Endothelial cell (in vitro differentiated cells): Measurements from ENCODE around the gene CHAF1A. TPM values are rescaled to one million over a fixed set of nuclear protein-coding genes. Genes with fewer than 3 reads are reported as not detected.
A peak's percentile ranks its signal among the peaks of the same experiment; 100 is the strongest.

Experiments used
- DNase-seq: peaks from one replicate; pipeline ENCODE4 v3.0.0; 2021; ENCODE audit warnings: low spot score
- H3K27ac Mint-ChIP-seq: one replicate; pipeline ENCODE4 v1.8.0; 2021; ENCODE audit warnings: mixed read lengths, inconsistent platforms; ENCODE audit not compliant: unreplicated experiment
- H3K27me3 Mint-ChIP-seq: one replicate; pipeline ENCODE4 v1.8.0; 2021; ENCODE audit warnings: mild to moderate bottlenecking, moderate library complexity, mixed read lengths, inconsistent platforms; ENCODE audit not compliant: unreplicated experiment
- H3K36me3 Mint-ChIP-seq: one replicate; pipeline ENCODE4 v1.8.0; 2021; ENCODE audit warnings: mild to moderate bottlenecking, low read depth, mixed read lengths, inconsistent platforms; ENCODE audit not compliant: unreplicated experiment
- H3K4me1 Mint-ChIP-seq: one replicate; pipeline ENCODE4 v1.8.0; 2021; ENCODE audit warnings: mild to moderate bottlenecking, mixed read lengths, inconsistent platforms; ENCODE audit not compliant: unreplicated experiment
- H3K4me3 Mint-ChIP-seq: one replicate; pipeline ENCODE4 v1.8.0; 2021; ENCODE audit warnings: mild to moderate bottlenecking, mixed read lengths, inconsistent platforms; ENCODE audit not compliant: unreplicated experiment
- H3K9me3 Mint-ChIP-seq: one replicate; pipeline ENCODE4 v1.8.0; 2021; ENCODE audit warnings: mixed read lengths, inconsistent platforms; ENCODE audit not compliant: unreplicated experiment
- CTCF ChIP-seq: fragments of 200-600 bp; sonication (generic); IDR thresholded peaks from one replicate; pipeline ENCODE4 v1.5.0; 2021; ENCODE audit warnings: antibody characterized with exemption; ENCODE audit not compliant: unreplicated experiment
- long read RNA-seq: library from polyadenylated mRNA; unstranded; transcript quantifications from one replicate; pipeline ENCODE4 v2.0.0, GENCODE V29; 2020; ENCODE audit not compliant: unreplicated experiment
- total RNA-seq: library from RNA; stranded (reverse); fragmentation: NEBNext Ultra II Directional; extraction: Animal tissue kit (Norgen Biotek cat#: 25700); gene quantifications from one replicate; pipeline ENCODE4 v1.2.1, GENCODE V29; 2021; ENCODE audit not compliant: unreplicated experiment

Gene CHAF1A
- 29.8 TPM for total RNA-seq
- long read RNA-seq, partial matches to known transcripts, result 2 of 4 reads
- long read RNA-seq, other reads (novel, unspliced or antisense), result 0 of 4 reads

DNA sequence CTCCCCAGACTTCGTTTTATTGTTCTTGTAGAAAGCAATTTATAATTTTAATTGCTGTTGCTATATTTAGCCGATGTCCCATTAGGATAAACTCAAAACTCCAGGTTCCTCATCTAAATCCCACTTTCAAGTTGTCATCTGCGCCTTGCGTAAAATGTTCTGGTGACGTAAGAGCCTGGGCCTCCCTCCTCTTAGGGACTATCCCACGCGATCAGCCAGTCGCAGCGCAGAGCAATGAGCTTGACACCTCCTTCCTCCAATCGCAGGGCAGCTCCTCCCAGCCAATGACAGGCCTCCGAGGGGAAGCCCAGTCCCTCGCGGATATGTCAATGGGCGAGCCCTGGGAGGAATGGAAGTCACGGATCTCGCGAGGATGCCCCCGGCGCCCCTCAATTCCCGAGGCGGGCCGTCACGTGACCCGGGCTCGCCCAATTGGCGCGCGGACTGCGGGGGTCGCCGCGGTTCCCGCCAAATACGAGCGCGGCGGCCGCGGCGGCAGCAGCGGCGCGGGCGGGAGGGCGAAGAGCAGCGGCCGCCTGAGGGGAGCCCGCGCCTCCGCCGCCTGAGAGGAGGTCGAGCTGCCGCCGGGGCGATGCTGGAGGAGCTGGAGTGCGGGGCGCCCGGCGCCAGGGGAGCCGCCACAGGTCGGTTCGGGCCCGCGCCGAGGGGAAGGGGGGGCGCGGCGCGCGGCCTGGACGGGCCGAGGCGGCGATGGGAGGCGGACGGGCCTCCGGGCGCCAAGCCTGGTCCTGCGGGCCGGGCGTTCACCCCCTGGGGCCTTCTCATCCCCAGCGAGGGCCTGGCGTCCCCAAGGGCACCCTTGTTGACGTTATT lies at the start of gene CHAF1A:
Gene CHAF1A (plus strand): TSS at position 470 of the 834 bp plus-strand sequence. CDS start 123 bp downstream, at position 593.
- peak within 1 kb of the TSS; percentile 95 for H3K27ac Mint-ChIP-seq
- no peak for TF ChIP-seq CTCF
- peaks cover 29% of the 10 kb centered on the region for H3K4me1 Mint-ChIP-seq

GRCh38 chr19:4352701-4353121 lies 49.7 kb upstream of the CHAF1A start:
- H3K27ac Mint-ChIP-seq, result no peak overlapping the region
- no peaks in the 10 kb centered on the region for H3K4me1 Mint-ChIP-seq
- no peak overlapping the region for H3K4me3 Mint-ChIP-seq
- H3K9me3 Mint-ChIP-seq, result no peaks in the 10 kb centered on the region
- peaks cover 3% of the 10 kb centered on the region for H3K27me3 Mint-ChIP-seq
- peaks cover 3% of the 10 kb centered on the region for H3K36me3 Mint-ChIP-seq
- peak; percentile 91 for TF ChIP-seq CTCF
- peak; percentile 69 for DNase-seq

More for the DNA sequence above, at the start of gene CHAF1A:
- Mint-ChIP-seq H3K36me3 (no peaks in the 10 kb centered on the region), H3K27me3 (peaks cover 10% of the 10 kb centered on the region), H3K4me3 (peak within 1 kb of the TSS; percentile 92), H3K9me3 (no peaks in the 10 kb centered on the region)
- peak; percentile 99 for DNase-seq

- H3K27ac Mint-ChIP-seq, result no peak overlapping the region
- H3K4me3 Mint-ChIP-seq, result no peak overlapping the region
- peaks cover 6% of the 10 kb centered on the region for H3K27me3 Mint-ChIP-seq
- H3K9me3 Mint-ChIP-seq, result no peaks in the 10 kb centered on the region
- no peaks in the 10 kb centered on the region for H3K4me1 Mint-ChIP-seq
- H3K36me3 Mint-ChIP-seq, result no peaks in the 10 kb centered on the region
- TF ChIP-seq CTCF, result no peak
- DNase-seq, result no peak
Measured at GRCh38 chr19:4354282-4354681, 48.2 kb upstream of the CHAF1A start.

DNA sequence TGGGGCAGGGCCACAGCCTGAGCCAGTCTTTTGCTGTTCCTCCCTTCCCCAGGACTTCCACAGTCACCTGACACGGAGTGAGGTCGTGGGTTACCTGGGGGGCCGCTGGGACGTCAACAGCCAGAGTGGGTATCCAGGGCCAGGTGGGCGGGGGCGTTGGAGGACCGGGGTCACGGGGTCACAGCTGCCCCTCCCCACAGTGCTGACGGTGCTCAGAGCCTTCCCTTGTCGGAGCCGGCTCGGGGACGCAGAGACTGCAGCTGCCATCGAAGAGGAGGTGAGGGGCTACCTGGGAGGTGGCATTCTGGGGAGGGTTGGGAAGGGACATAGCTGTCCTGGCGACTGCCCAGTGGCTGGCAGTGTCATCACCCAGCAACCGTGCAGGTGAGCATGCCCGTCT lies 47.5 kb upstream of the CHAF1A start:
- Mint-ChIP-seq H3K27ac (no peak overlapping the region), H3K36me3 (no peaks in the 10 kb centered on the region), H3K4me1 (no peaks in the 10 kb centered on the region), H3K27me3 (peaks cover 6% of the 10 kb centered on the region), H3K4me3 (no peak overlapping the region), H3K9me3 (no peaks in the 10 kb centered on the region)
- TF ChIP-seq CTCF, result no peak
- no peak for DNase-seq
